Measurements from ENCODE around the gene MYO1B.

Gene MYO1B

DNA sequence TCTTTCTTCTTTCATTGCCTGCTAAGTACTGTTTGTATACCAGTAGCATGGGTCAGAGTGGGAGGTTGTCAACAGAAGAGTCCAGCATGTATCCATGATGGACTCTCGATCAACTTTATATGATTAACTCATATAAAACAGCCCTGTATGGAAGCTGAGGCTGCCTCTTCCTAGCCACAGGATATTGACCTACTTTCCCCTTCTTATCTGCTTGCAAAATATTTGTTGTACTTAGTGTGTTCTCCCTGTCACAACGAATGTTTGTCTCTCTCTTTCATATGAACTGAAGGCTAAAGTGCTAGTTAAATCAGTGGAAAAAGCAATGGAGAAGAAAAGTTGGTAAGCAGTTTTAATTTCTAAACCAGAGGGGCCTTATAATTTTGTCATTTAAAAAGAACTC lies 17.8 kb downstream of the MYO1B start:
- H3K4me3 ChIP-seq (ENCODE audit: low read length), result no peak overlapping the region
- TF ChIP-seq, protein P1, sequence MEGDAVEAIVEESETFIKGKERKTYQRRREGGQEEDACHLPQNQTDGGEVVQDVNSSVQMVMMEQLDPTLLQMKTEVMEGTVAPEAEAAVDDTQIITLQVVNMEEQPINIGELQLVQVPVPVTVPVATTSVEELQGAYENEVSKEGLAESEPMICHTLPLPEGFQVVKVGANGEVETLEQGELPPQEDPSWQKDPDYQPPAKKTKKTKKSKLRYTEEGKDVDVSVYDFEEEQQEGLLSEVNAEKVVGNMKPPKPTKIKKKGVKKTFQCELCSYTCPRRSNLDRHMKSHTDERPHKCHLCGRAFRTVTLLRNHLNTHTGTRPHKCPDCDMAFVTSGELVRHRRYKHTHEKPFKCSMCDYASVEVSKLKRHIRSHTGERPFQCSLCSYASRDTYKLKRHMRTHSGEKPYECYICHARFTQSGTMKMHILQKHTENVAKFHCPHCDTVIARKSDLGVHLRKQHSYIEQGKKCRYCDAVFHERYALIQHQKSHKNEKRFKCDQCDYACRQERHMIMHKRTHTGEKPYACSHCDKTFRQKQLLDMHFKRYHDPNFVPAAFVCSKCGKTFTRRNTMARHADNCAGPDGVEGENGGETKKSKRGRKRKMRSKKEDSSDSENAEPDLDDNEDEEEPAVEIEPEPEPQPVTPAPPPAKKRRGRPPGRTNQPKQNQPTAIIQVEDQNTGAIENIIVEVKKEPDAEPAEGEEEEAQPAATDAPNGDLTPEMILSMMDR (conservative IDR thresholded peaks at IDR 0.05; ENCODE audit: low read depth, low read length), result no peak
- no peak for DNase-seq (ENCODE audit: low read depth)

DNA sequence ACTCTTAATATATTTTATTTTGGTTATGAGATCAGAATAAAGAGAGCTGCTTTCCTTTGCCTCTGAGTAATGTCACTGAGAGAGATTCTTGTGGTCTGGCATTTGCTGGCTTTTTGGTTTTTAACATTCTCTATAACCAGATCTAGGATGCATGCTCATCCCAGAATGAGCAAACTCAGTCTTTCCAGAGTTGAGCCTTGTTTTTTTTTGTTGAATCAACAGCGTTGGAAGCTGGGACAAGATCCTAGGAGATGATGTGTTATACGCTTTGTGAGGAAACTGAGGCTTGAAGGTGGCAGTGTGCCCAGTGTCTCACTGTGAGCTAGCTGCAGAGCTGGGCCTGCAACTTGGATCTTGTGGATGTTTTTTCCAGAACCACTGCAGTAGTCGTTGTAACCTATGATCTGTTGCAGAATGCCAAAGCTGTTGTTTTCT lies 19.5 kb downstream of the MYO1B start:
- DNase-seq (ENCODE audit: low read depth), result no peak
- TF ChIP-seq, protein P1 (conservative IDR thresholded peaks at IDR 0.05; ENCODE audit: low read depth, low read length), result no peak
- H3K4me3 ChIP-seq (ENCODE audit: low read length), result no peak overlapping the region

DNA sequence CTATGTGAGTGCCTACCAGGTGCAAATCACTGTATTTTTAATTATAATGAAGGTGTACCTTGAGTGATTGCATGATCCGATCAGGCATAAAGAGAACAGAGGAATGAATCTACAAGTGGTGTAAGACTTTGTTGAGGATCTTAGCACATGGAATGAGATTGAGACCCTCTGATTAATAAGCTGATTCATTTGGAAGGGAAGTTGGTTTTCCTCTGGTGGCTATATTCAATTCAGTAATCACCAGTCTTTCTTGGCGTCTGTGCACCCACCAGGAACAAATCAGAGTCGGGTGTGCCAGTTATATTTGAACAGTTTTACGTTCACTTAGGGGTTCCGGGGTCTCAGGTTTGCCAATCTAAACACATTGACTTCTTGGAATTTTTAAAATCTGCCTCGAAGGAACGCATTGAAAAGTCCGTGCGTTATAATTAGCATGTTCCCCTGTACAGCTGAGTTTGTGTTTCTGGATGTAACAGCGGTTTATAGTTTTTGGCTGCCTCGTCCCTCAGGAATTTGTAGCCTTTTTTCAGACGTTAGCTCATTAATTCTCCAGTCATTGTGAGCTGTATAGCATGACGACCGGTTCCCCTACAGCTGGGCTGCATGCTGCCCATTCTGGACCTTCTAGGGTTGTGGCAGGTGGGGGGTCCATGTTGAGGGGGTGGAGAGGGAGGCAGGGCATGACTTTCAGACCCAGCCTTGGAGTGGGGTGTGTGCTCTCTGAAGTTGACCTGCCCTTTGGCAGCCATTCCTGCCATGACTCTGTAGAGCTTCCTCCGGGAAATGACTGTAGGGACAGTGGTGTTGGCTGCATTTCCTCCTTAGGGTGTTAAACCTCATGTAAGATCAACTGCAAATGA lies 20.3 kb downstream of the MYO1B start:
- TF ChIP-seq, protein P1 (conservative IDR thresholded peaks at IDR 0.05; ENCODE audit: low read depth, low read length), result no peak
- peak overlapping the region; percentile 5 for H3K4me3 ChIP-seq (ENCODE audit: low read length)
- DNase-seq (ENCODE audit: low read depth), result peak; percentile 36

DNA sequence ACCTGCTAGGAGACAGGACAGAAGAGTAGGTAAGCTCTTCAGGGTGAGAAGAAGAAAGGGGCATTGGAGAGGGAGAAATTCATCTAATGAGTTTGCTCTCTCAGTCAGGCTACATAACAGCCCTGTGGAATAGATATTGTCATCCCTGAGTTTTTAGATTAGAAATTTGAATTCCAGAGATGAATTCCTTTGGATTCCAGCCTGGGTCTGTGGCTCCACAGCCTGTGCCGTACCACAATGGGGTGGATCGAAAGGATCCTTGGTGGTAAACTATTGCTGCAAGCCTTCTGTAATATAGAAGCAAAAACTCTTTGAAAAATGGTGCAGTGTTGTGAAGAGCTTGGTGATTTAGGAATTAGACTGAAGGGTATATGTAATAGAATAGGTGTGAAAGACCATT lies 21.0 kb downstream of the MYO1B start:
- TF ChIP-seq, protein P1 (conservative IDR thresholded peaks at IDR 0.05; ENCODE audit: low read depth, low read length), result no peak
- H3K4me3 ChIP-seq (ENCODE audit: low read length), result no peak overlapping the region
- DNase-seq (ENCODE audit: low read depth), result no peak

DNA sequence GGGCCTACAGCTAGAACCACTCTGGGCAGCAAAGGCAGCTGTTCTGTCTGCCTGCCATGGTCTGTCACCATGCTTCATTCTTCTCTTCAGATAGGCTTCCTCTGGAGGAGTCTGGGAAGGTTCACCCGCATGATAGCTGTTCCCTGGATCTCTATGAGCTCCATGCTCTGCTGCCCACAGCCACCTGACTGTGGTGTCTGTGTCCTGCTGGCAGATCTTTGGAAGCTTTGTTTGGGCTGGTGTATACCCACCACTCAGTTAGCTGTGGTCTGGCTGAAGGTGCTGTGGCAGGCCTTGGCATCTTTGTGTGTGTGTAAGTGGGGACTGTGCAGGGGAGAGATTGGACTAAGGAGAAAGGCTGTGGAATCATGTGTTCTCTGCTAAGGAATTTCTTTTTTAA lies 23.4 kb downstream of the MYO1B start:
- DNase-seq (ENCODE audit: low read depth), result no peak

DNA sequence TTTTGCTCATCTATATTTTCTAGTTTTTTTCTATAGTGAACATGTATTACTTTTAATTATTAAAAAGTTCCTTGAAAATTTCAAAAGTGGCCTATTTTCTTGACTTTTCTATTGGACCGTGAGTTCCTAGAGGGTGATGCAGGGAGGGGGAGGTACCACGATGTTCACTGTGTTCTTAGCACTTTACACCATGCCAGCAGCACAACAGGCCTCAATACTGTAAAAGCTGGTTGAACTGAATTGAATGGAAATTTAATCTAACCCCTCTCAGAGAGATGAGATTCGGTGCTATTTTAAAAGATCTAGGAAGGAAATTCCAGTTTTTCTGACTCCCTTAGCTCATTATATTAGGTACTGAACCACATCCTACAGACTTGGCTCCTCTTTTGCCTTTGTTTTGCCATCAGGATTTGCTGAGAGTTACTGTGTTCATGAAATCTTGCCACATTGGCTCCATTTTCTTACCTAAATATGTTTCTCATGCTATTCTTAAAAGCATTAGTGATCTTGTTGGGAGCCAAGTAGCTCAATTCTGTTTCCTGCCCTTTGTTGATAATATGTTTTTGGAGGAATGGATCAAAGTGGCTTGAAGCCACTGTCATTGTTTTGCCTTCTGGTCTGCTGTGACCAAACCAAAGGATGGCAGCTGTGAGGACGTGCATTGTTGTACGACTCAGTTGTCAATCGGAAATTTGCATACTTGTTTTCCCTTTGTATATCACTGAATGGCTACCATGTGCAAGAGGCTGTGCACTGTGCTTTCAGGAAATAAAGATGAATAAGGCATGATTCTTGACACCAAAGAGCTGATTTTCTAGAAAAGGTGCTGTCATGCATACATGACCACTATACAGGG lies 25.3 kb downstream of the MYO1B start:
- no peak for DNase-seq (ENCODE audit: low read depth)
- TF ChIP-seq, protein P1 (conservative IDR thresholded peaks at IDR 0.05; ENCODE audit: low read depth, low read length), result no peak
- H3K4me3 ChIP-seq (ENCODE audit: low read length), result no peak overlapping the region

More for the DNA sequence above, 23.4 kb downstream of the MYO1B start:
- TF ChIP-seq, protein P1 (conservative IDR thresholded peaks at IDR 0.05; ENCODE audit: low read depth, low read length), result no peak
- no peak overlapping the region for H3K4me3 ChIP-seq (ENCODE audit: low read length)
